ENCODE data around the gene UBAC2. TPM values are rescaled to one million over a fixed set of nuclear protein-coding genes. Genes with fewer than 3 reads are reported as not detected.
A peak's percentile ranks its signal among the peaks of the same experiment; 100 is the strongest.

The UBAC2 gene
- total RNA-seq, 2 donors from 2014 or later: 72.7 to 80.4 TPM

DNA sequence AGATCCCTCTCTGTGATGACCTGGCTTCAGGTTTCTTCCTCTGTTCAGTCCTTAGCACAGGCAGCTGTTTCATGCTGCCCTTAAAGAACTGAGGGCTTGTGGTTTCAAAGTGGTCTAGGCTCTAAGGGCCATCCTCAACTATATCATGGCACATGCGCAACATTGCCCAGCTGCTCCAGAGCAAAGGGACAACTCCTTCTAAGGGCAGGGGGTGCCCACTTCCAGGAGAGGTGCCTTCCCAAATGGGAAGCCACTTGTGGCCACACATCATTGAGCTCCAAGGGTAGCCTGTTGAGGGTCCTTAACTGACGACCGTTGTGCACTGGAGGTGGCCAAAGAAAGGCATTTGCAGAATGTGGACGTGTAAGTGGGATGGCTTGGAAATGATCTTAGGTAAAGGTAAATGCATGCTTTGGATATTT, 99.3 kb downstream of the UBAC2 start:
- Mint-ChIP-seq H3K4me1 (peaks cover 24% of the 10 kb centered on the region), H3K27me3 (ENCODE audit: insufficient read depth) (no peaks in the 10 kb centered on the region), H3K27ac (no peak overlapping the region), H3K36me3 (ENCODE audit: low read depth) (peaks cover 2% of the 10 kb centered on the region), H3K9me3 (no peaks in the 10 kb centered on the region), H3K4me3 (no peak overlapping the region)
- H3K36me3 ChIP-seq (ENCODE audit: control insufficient read depth, insufficient read depth, low read length): peaks cover 11% of the 10 kb centered on the region
- peak; percentile 69 for DNase-seq
- WGBS, 2 experiments (ENCODE audit: insufficient coverage in 1 of 2, insufficient read length in 1 of 2): 83 to 92% methylated on average over 3 to 4 of the region's 4 CpGs
- peaks cover 5% of the 10 kb centered on the region for H3K4me1 ChIP-seq (ENCODE audit: control insufficient read depth, insufficient read depth, low read length)
- H3K27ac ChIP-seq (ENCODE audit: low read depth, low read length): no peak overlapping the region
- H3K9me3 ChIP-seq (ENCODE audit: control insufficient read depth, low read length): no peaks in the 10 kb centered on the region
- H3K9ac ChIP-seq (ENCODE audit: extremely low read depth, low read length, poor library complexity, severe bottlenecking): no peak overlapping the region
- no peaks in the 10 kb centered on the region for H3K27me3 ChIP-seq (ENCODE audit: control insufficient read depth, insufficient read depth, low read length, poor library complexity, severe bottlenecking)
- no peak overlapping the region for H3K4me3 ChIP-seq (ENCODE audit: low read length)
- TF ChIP-seq, protein P1, sequence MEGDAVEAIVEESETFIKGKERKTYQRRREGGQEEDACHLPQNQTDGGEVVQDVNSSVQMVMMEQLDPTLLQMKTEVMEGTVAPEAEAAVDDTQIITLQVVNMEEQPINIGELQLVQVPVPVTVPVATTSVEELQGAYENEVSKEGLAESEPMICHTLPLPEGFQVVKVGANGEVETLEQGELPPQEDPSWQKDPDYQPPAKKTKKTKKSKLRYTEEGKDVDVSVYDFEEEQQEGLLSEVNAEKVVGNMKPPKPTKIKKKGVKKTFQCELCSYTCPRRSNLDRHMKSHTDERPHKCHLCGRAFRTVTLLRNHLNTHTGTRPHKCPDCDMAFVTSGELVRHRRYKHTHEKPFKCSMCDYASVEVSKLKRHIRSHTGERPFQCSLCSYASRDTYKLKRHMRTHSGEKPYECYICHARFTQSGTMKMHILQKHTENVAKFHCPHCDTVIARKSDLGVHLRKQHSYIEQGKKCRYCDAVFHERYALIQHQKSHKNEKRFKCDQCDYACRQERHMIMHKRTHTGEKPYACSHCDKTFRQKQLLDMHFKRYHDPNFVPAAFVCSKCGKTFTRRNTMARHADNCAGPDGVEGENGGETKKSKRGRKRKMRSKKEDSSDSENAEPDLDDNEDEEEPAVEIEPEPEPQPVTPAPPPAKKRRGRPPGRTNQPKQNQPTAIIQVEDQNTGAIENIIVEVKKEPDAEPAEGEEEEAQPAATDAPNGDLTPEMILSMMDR (conservative IDR thresholded peaks at IDR 0.05): no peak

GRCh38 chr13:99301056-99301838, 100.6 kb downstream of the UBAC2 start:
- Histone ChIP-seq H3K9ac (ENCODE audit: extremely low read depth, low read length, poor library complexity, severe bottlenecking) (no peak overlapping the region), H3K27ac (ENCODE audit: low read depth, low read length) (no peak overlapping the region), H3K4me3 (ENCODE audit: low read length) (no peak overlapping the region), H3K4me1 (ENCODE audit: control insufficient read depth, insufficient read depth, low read length) (peaks cover 5% of the 10 kb centered on the region), H3K36me3 (ENCODE audit: control insufficient read depth, insufficient read depth, low read length) (peaks cover 3% of the 10 kb centered on the region), H3K27me3 (ENCODE audit: control insufficient read depth, insufficient read depth, low read length, poor library complexity, severe bottlenecking) (no peaks in the 10 kb centered on the region), H3K9me3 (ENCODE audit: control insufficient read depth, low read length) (no peaks in the 10 kb centered on the region)
- WGBS, 2 experiments (ENCODE audit: insufficient coverage in 1 of 2, insufficient read length in 1 of 2): 93 to 95% methylated on average over 6 to 7 of the region's 7 CpGs
- no peak for DNase-seq
- Mint-ChIP-seq H3K9me3 (no peaks in the 10 kb centered on the region), H3K36me3 (ENCODE audit: low read depth) (peaks cover 2% of the 10 kb centered on the region), H3K4me3 (no peak overlapping the region), H3K27me3 (ENCODE audit: insufficient read depth) (no peaks in the 10 kb centered on the region), H3K27ac (no peak overlapping the region), H3K4me1 (peaks cover 33% of the 10 kb centered on the region)
- TF ChIP-seq, protein P1 (conservative IDR thresholded peaks at IDR 0.05): no peak

GRCh38 chr13:99301913-99302636, 101.4 kb downstream of the UBAC2 start:
- Mint-ChIP-seq H3K36me3 (ENCODE audit: low read depth) (peaks cover 2% of the 10 kb centered on the region), H3K9me3 (no peaks in the 10 kb centered on the region), H3K4me3 (no peak overlapping the region), H3K4me1 (peaks cover 39% of the 10 kb centered on the region), H3K27ac (no peak overlapping the region), H3K27me3 (ENCODE audit: insufficient read depth) (no peaks in the 10 kb centered on the region)
- H3K27ac ChIP-seq (ENCODE audit: low read depth, low read length): no peak overlapping the region
- no peaks in the 10 kb centered on the region for H3K36me3 ChIP-seq (ENCODE audit: control insufficient read depth, insufficient read depth, low read length)
- DNase-seq: no peak
- H3K4me1 ChIP-seq (ENCODE audit: control insufficient read depth, insufficient read depth, low read length): peaks cover 5% of the 10 kb centered on the region
- H3K9me3 ChIP-seq (ENCODE audit: control insufficient read depth, low read length): no peaks in the 10 kb centered on the region
- TF ChIP-seq, protein P1 (conservative IDR thresholded peaks at IDR 0.05): no peak
- no peaks in the 10 kb centered on the region for H3K27me3 ChIP-seq (ENCODE audit: control insufficient read depth, insufficient read depth, low read length, poor library complexity, severe bottlenecking)
- H3K9ac ChIP-seq (ENCODE audit: extremely low read depth, low read length, poor library complexity, severe bottlenecking): no peak overlapping the region
- H3K4me3 ChIP-seq (ENCODE audit: low read length): no peak overlapping the region
- WGBS, 2 experiments (ENCODE audit: insufficient coverage in 1 of 2, insufficient read length in 1 of 2): 70% methylated on average over 1 of the region's 1 CpG; no CpG with 5 or more reads in 1 of the 2 experiments
